PC-3 (cell line): Measurements from ENCODE around the gene RHOBTB1.

Experiments used
- CTCF ChIP-seq: fragments of 300-600 bp; sonication (generic); conservative IDR thresholded peaks from 2 replicates; pipeline ENCODE4 v1.5.1; 2017; ENCODE audit warnings: antibody characterized with exemption, low read depth, mild to moderate bottlenecking, low read length
- EZH2 ChIP-seq: fragments of 300-600 bp; sonication (generic); IDR thresholded peaks from one replicate; pipeline ENCODE4 v1.6.1; 2017; ENCODE audit warnings: antibody characterized with exemption, mild to moderate bottlenecking, low read length; ENCODE audit not compliant: unreplicated experiment
- EZH2phosphoT487 ChIP-seq: fragments of 300-600 bp; sonication (generic); IDR thresholded peaks from 2 replicates; pipeline ENCODE4 v1.6.1; 2018; ENCODE audit warnings: mild to moderate bottlenecking, antibody characterized with exemption, low read length, borderline replicate concordance

DNA sequence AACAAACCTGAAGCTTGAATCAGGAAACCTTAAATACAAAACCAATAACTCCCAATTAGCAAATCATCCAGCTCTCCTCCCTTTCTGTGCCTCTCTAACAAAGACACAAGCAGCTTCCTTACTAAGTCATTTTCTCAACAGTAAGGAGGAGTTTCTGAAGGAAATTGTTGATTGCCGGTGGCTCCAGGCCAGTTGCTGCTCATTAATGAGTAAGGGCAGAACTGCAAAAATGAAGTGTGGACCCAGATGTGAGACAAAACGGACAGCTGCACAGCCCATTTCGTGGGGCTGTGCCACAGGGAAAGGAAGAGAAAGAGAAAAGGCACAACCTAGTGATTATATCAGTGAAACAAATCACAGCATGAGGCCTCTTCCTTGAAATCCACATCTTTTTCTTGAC, 42.8 kb upstream of the RHOBTB1 start:
- TF ChIP-seq CTCF = no peak
- TF ChIP-seq EZH2 = no peak
- TF ChIP-seq EZH2phosphoT487 = no peak
